Mucosa of gallbladder (tissue), 1 donor: ENCODE measurements around the gene VKORC1L1. TPM values are rescaled to one million over a fixed set of nuclear protein-coding genes. Genes with fewer than 3 reads are reported as not detected.

Experiments
- total RNA-seq: library from RNA; stranded (reverse); gene quantifications from one replicate; pipeline ENCODE4 v1.2.1, GENCODE V29; 2021
- donor health status: DM: no; HTN: no; CAD: no.

VKORC1L1 gene
- total RNA-seq, 1 donor from 2014 or later, result 19.6 TPM

Other genes with a start within 250 kb of the VKORC1L1 start
- 73.2 TPM for gene GUSB, start 109.1 kb downstream of the VKORC1L1 start, total RNA-seq
- gene ASL, start 202.7 kb downstream of the VKORC1L1 start, total RNA-seq, result 138 TPM
- 30.4 TPM for gene CRCP, start 241.8 kb downstream of the VKORC1L1 start, total RNA-seq